K562 (cell line): ENCODE results near the gene ARMH1. TPM values are rescaled to one million over a fixed set of nuclear protein-coding genes. Genes with fewer than 3 reads are reported as not detected.

Experiments
- CBX8 ChIP-seq: fragments of 200-600 bp; sonication (generic); IDR thresholded peaks from 2 replicates; pipeline ENCODE4 v1.6.1; 2012; ENCODE audit warnings: borderline replicate concordance, mixed run types, low read depth, mild to moderate bottlenecking, moderate library complexity, mixed read lengths, low read length, control low read depth, inconsistent platforms; ENCODE audit not compliant: poor library complexity, severe bottlenecking; ENCODE audit errors: extremely low read depth
- TEAD2 ChIP-seq: fragments of 450-650 bp; IDR thresholded peaks from 2 replicates; pipeline ENCODE4 v1.6.1; 2016; ENCODE audit warnings: missing genetic modification characterization, control low read depth, missing compliant biosample characterization
- ZBTB40 ChIP-seq, 2 experiments: fragments of 450-650 bp in 1 of 2; sonication (generic) in 1 of 2; formaldehyde crosslinking in 1 of 2; IDR thresholded peaks; 2 replicates each; pipeline versions ENCODE4 v1.7.1 to v1.9.0; 2016 to 2022; ENCODE audit warnings: inconsistent platforms in 1 of 2, mild to moderate bottlenecking in 1 of 2, missing genetic modification reagents in 1 of 2
- ZNF717 ChIP-seq: fragments of 250-450 bp; sonication (Bioruptor Pico); IDR thresholded peaks from 2 replicates; pipeline ENCODE4 v1.5.0; 2021
- polyA plus RNA-seq, 8 experiments: library from polyadenylated mRNA; depleted of rRNA in 4 of 8; stranded (reverse) in 5 of 8; unstranded in 3 of 8; fragments of >200 nt; fragmentation: Nextera tagmentation in 2 of 8; fragmentation: Illumina TruSeq in 1 of 8; extraction: Ambion mirVana in 2 of 8; extraction: Trizol in 1 of 8; gene quantifications; 2 replicates each; pipeline versions ENCODE4 v1.2.1 to v1.2.3, GENCODE V29; 2011 to 2014; ENCODE audit warnings: inconsistent platforms in 1 of 8, missing spikeins in 1 of 8
- total RNA-seq, 7 experiments: library from RNA; depleted of rRNA in 6 of 7; stranded (reverse); fragments of >200 nt in 6 of 7; fragmentation: Illumina TruSeq in 2 of 7; extraction: Trizol in 2 of 7; gene quantifications; 2 replicates each; pipeline versions ENCODE4 v1.2.1 to v1.2.3, GENCODE V29; 2011 to 2021; ENCODE audit warnings: low replicate concordance in 1 of 7
- TF ChIP-seq, protein P1 (sequence below), 2 experiments: fragments of 450-650 bp; IDR thresholded peaks; 2 replicates each; pipeline ENCODE4 v1.6.1; 2016; ENCODE audit warnings: mild to moderate bottlenecking in 2 of 2, borderline replicate concordance in 1 of 2, low read depth in 1 of 2, moderate library complexity in 1 of 2
- TF ChIP-seq, protein P2 (sequence below), 2 experiments: fragments of 450-650 bp; IDR thresholded peaks; 2 replicates each; pipeline ENCODE4 v1.6.1; 2016

Gene ARMH1
- total and polyA plus RNA-seq, 9 of the 15 experiments (the other 6 are each of a cell fraction or from before 2014, with no cell fraction given): 0.41 TPM; not detected in 8

DNA sequence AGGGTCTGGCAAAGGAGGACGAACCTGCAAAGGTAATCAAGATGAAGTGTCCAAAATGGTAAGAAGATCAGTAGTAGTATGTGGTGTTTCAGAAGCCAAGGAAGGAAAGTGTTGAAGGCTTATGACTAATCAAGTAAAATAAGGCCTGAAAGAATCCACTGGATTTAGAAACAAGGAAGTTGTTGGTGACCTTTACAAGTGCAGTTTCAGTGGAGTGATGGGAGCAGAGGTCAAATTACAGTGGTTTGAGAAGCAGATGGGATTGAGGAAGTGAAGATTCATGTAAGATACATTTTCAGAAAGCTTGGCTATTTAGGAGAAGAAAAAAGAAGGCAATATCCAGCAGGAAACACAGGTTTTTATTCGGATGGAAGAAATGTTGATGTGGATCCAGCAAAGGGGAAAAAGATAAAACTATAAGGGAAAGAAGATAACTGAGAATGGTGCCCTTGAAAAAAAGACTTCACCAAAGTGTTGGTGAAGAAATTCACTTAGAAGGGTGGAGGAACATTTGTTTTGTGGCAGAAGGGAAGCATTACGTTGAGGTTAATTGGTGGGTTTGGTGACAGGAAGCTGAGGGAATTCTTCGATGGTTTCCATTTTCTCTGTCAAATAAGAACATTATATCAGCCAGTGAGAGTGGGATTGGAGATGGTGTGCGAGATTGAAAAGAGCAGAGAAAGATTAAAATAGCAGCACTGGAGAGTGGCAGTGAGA is 2.1 kb downstream of the ARMH1 start (continued):
- TF ChIP-seq, protein P1, sequence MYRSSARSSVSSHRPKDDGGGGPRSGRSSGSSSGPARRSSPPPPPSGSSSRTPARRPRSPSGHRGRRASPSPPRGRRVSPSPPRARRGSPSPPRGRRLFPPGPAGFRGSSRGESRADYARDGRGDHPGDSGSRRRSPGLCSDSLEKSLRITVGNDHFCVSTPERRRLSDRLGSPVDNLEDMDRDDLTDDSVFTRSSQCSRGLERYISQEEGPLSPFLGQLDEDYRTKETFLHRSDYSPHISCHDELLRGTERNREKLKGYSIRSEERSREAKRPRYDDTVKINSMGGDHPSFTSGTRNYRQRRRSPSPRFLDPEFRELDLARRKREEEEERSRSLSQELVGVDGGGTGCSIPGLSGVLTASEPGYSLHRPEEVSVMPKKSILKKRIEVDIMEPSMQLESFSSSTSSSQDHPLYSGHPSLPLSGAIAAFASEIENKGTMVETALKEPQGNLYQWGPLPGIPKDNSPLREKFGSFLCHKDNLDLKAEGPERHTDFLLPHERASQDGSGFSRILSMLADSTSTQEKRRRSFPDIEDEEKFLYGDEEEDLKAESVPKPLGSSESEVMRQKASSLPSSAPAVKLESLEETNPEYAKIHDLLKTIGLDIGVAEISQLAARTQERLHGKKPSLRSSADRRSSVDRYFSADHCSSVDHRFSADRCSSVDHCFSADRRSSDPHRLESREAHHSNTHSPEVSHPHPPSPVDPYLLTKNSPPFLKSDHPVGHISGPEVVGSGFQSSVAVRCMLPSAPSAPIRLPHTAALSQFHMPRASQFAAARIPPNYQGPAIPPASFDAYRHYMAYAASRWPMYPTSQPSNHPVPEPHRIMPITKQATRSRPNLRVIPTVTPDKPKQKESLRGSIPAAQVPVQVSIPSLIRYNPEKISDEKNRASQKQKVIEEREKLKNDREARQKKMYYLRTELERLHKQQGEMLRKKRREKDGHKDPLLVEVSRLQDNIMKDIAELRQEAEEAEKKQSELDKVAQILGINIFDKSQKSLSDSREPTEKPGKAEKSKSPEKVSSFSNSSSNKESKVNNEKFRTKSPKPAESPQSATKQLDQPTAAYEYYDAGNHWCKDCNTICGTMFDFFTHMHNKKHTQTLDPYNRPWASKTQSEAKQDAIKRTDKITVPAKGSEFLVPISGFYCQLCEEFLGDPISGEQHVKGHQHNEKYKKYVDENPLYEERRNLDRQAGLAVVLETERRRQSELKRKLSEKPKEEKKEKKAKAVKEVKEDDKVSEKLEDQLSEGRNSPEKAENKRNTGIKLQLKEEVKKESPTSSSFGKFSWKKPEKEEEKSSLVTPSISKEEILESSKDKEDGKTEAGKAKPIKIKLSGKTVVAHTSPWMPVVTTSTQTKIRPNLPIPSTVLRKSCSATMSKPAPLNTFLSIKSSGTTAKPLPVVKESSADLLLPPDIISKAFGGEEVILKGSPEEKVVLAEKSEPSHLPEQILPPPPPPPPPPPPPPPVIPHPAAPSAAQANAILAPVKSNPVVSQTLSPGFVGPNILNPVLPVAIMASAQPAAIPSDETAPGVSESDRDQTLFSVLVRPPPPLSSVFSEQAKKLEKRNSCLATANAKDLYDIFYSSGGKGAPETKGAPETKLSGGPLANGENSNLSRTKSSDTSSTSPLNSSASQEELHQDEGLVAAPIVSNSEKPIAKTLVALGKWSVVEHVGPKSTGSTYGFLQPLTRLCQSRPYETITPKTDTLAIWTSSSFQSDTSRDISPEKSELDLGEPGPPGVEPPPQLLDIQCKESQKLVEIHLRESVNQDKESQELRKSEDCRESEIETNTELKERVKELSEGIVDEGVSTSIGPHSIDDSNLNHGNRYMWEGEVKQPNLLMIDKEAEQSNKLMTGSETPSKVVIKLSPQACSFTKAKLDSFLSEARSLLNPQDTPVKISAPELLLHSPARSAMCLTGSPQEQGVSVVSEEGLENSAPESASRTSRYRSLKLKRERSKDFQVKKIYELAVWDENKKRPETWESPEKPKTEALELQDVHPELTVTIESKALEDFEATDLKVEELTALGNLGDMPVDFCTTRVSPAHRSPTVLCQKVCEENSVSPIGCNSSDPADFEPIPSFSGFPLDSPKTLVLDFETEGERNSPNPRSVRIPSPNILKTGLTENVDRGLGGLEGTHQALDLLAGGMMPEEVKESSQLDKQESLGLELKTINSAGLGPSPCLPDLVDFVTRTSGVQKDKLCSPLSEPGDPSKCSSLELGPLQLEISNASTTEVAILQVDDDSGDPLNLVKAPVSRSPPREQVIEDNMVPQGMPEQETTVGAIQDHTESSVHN (IDR thresholded peaks at IDR 0.05; ENCODE audit: borderline replicate concordance in 1 of 2, low read depth in 1 of 2): peak in 1 of 2 experiments; percentile 61; a peak in 3 of 4 replicates
- TF ChIP-seq CBX8 (no peak), ZBTB40 (IDR thresholded peaks at IDR 0.05) (0 out of 2 replicates have a peak, but pooled peaks have one; percentile 30), ZBTB40 (CRISPR knock-in tag; IDR thresholded peaks at IDR 0.05) (no peak), ZNF717 (no peak), TEAD2 (tag) (no peak)
- TF ChIP-seq, protein P2, sequence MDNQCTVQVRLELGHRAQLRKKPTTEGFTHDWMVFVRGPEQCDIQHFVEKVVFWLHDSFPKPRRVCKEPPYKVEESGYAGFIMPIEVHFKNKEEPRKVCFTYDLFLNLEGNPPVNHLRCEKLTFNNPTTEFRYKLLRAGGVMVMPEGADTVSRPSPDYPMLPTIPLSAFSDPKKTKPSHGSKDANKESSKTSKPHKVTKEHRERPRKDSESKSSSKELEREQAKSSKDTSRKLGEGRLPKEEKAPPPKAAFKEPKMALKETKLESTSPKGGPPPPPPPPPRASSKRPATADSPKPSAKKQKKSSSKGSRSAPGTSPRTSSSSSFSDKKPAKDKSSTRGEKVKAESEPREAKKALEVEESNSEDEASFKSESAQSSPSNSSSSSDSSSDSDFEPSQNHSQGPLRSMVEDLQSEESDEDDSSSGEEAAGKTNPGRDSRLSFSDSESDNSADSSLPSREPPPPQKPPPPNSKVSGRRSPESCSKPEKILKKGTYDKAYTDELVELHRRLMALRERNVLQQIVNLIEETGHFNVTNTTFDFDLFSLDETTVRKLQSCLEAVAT (IDR thresholded peaks at IDR 0.05): peak in 1 of 2 experiments; percentile 75; a peak in 2 of 4 replicates
